Astrocyte (in vitro differentiated cells and primary cell): ENCODE results near the gene TLR2. TPM values are rescaled to one million over a fixed set of nuclear protein-coding genes. Genes with fewer than 3 reads are reported as not detected.

Experiments
- DNase-seq: peaks from one replicate; pipeline ENCODE4 v3.0.0-alpha.2; 2010; ENCODE audit warnings: low read depth
- FAIRE-seq: peaks from 2 replicates; lab custom pipeline; 2011; peaks lifted over from hg19 to GRCh38; lab: Jason Lieb, UNC
- H2AFZ ChIP-seq: 2 replicates; pipeline ENCODE4 v1.6.0; 2012; ENCODE audit warnings: low read depth, low read length, inconsistent platforms
- H3K27ac ChIP-seq: 2 replicates; pipeline ENCODE4 v1.5.1; 2011; ENCODE audit warnings: low read depth, low read length, inconsistent platforms
- H3K27me3 ChIP-seq: 2 replicates; pipeline ENCODE4 v1.6.0; 2011; ENCODE audit warnings: low read length, inconsistent platforms; ENCODE audit not compliant: insufficient read depth
- H3K36me3 ChIP-seq: 2 replicates; pipeline ENCODE4 v1.5.1; 2011; ENCODE audit warnings: low read length, inconsistent platforms; ENCODE audit not compliant: insufficient read depth
- H3K4me1 ChIP-seq: 2 replicates; pipeline ENCODE4 v1.5.1; 2011; ENCODE audit warnings: low read length, inconsistent platforms; ENCODE audit not compliant: insufficient read depth
- H3K4me2 ChIP-seq: 2 replicates; pipeline ENCODE4 v1.6.0; 2012; ENCODE audit warnings: low read length, inconsistent platforms
- H3K4me3 ChIP-seq: 2 replicates; pipeline ENCODE4 v1.5.1; 2011; ENCODE audit warnings: low read depth, mild to moderate bottlenecking, low read length, inconsistent platforms; ENCODE audit not compliant: insufficient read depth
- H3K79me2 ChIP-seq: 2 replicates; pipeline ENCODE4 v1.6.0; 2012; ENCODE audit warnings: mild to moderate bottlenecking, low read length, inconsistent platforms; ENCODE audit not compliant: insufficient read depth
- H3K9ac ChIP-seq: 2 replicates; pipeline ENCODE4 v1.6.0; 2012; ENCODE audit warnings: mild to moderate bottlenecking, low read length, inconsistent platforms
- H3K9me3 ChIP-seq: 2 replicates; pipeline ENCODE4 v1.5.1; 2012; ENCODE audit warnings: low read depth, mild to moderate bottlenecking, low read length, inconsistent platforms; ENCODE audit not compliant: insufficient read depth
- H4K20me1 ChIP-seq: 2 replicates; pipeline ENCODE4 v1.6.0; 2012; ENCODE audit warnings: low read length, inconsistent platforms; ENCODE audit not compliant: insufficient read depth
- H3K27ac Mint-ChIP-seq: one replicate; pipeline ENCODE4 v1.8.0; 2021; ENCODE audit warnings: mild to moderate bottlenecking, mixed read lengths; ENCODE audit not compliant: unreplicated experiment
- H3K27me3 Mint-ChIP-seq: one replicate; pipeline ENCODE4 v1.8.0; 2021; ENCODE audit warnings: low read depth, mixed read lengths; ENCODE audit not compliant: unreplicated experiment
- H3K36me3 Mint-ChIP-seq: one replicate; pipeline ENCODE4 v1.8.0; 2021; ENCODE audit warnings: low read depth, mixed read lengths; ENCODE audit not compliant: unreplicated experiment
- H3K4me1 Mint-ChIP-seq: one replicate; pipeline ENCODE4 v1.8.0; 2021; ENCODE audit warnings: low read depth, mixed read lengths; ENCODE audit not compliant: unreplicated experiment
- H3K4me3 Mint-ChIP-seq: one replicate; pipeline ENCODE4 v1.8.0; 2021; ENCODE audit warnings: mild to moderate bottlenecking, moderate library complexity, mixed read lengths; ENCODE audit not compliant: unreplicated experiment
- H3K9me3 Mint-ChIP-seq: one replicate; pipeline ENCODE4 v1.8.0; 2021; ENCODE audit warnings: mild to moderate bottlenecking, mixed read lengths; ENCODE audit not compliant: unreplicated experiment
- EZH2 ChIP-seq: IDR thresholded peaks from 2 replicates; pipeline ENCODE4 v1.6.1; 2012; ENCODE audit warnings: mild to moderate bottlenecking, low read length, inconsistent platforms; ENCODE audit not compliant: insufficient read depth
- total RNA-seq: library from RNA; stranded (reverse); gene quantifications from 2 replicates; pipeline ENCODE4 v1.2.1, GENCODE V29; 2021
- TF ChIP-seq, protein P1 (sequence below): IDR thresholded peaks from 2 replicates; pipeline ENCODE4 v1.5.1; 2011; ENCODE audit warnings: low read depth, mild to moderate bottlenecking, inconsistent platforms, low read length, moderate library complexity; ENCODE audit not compliant: insufficient read depth

Gene TLR2
- total RNA-seq, 1 donor from 2014 or later: 0.79 TPM

DNA sequence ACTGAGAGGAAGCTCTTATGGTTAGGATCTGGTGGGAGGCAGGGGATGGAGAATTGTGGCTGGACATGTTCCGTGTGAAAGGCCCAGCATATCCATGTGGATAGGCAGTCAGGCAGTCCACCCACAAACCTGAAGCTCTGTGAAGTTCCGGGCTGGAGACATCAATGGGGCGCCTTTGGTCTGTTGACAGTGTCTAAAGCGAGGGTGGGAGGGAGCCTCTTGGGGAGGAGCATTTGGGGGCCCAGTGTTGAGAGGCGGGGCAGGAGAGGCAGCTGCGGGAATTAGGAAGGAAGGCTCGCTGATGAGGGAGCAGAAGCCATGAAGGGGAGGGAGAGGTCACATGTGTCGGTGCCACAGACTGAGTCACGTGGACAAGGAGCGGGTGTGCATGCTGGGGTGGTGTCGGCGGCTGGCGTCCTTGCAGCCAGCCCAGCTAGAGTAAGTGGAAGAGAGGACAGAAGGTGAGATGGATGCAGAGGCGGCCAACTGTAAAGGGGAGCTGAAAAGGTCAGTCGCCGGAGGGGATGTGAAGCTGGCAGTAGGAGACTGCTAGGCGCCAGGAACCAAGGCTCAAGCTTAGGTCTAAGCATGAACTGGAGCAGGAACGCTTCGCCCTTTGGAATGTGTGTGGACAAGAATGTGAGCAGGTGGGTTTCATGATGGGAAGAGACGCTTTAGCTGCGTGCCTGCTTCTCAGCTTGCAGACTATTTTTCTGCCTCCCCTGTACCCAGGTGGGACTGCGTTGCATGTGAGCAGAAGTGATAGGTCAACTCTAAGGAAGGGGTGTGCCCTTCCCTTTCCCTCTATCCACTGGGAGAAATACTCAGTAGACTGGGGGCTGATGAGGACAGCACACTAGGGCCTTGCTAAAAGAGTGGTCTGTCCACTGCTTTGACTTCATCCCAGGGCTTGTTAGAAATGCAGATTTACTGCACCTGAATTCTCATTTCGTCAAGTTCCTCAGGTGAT is 44.0 kb upstream of the TLR2 start:
- H3K36me3 Mint-ChIP-seq: peaks cover 13% of the 10 kb centered on the region
- Histone ChIP-seq H3K4me2 (no peak overlapping the region), H3K79me2 (no peaks in the 10 kb centered on the region), H3K4me1 (no peaks in the 10 kb centered on the region), H2AFZ (no peak overlapping the region), H3K27me3 (no peaks in the 10 kb centered on the region), H4K20me1 (no peaks in the 10 kb centered on the region), H3K4me3 (no peak overlapping the region), H3K36me3 (peaks cover 8% of the 10 kb centered on the region), H3K27ac (no peak overlapping the region), H3K9ac (no peak overlapping the region), H3K9me3 (no peaks in the 10 kb centered on the region)
- FAIRE-seq (no peak), DNase-seq (no peak)
- no peak overlapping the region for H3K4me3 Mint-ChIP-seq
- H3K4me1 Mint-ChIP-seq: peaks cover 2% of the 10 kb centered on the region
- no peaks in the 10 kb centered on the region for H3K9me3 Mint-ChIP-seq
- H3K27ac Mint-ChIP-seq: no peak overlapping the region
- no peaks in the 10 kb centered on the region for H3K27me3 Mint-ChIP-seq
- TF ChIP-seq, protein P1, sequence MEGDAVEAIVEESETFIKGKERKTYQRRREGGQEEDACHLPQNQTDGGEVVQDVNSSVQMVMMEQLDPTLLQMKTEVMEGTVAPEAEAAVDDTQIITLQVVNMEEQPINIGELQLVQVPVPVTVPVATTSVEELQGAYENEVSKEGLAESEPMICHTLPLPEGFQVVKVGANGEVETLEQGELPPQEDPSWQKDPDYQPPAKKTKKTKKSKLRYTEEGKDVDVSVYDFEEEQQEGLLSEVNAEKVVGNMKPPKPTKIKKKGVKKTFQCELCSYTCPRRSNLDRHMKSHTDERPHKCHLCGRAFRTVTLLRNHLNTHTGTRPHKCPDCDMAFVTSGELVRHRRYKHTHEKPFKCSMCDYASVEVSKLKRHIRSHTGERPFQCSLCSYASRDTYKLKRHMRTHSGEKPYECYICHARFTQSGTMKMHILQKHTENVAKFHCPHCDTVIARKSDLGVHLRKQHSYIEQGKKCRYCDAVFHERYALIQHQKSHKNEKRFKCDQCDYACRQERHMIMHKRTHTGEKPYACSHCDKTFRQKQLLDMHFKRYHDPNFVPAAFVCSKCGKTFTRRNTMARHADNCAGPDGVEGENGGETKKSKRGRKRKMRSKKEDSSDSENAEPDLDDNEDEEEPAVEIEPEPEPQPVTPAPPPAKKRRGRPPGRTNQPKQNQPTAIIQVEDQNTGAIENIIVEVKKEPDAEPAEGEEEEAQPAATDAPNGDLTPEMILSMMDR: no peak
- TF ChIP-seq EZH2: no peak

GRCh38 chr4:153641532-153641931 is 42.5 kb upstream of the TLR2 start:
- Histone ChIP-seq H3K27me3 (no peaks in the 10 kb centered on the region), H3K4me3 (no peak overlapping the region), H3K9ac (no peak overlapping the region), H3K79me2 (no peaks in the 10 kb centered on the region), H3K27ac (no peak overlapping the region), H3K36me3 (peaks cover 1% of the 10 kb centered on the region), H3K9me3 (no peaks in the 10 kb centered on the region), H2AFZ (no peak overlapping the region), H4K20me1 (no peaks in the 10 kb centered on the region), H3K4me1 (no peaks in the 10 kb centered on the region), H3K4me2 (no peak overlapping the region)
- FAIRE-seq (no peak), DNase-seq (no peak)
- TF ChIP-seq EZH2: no peak
- TF ChIP-seq, protein P1: no peak
- H3K36me3 Mint-ChIP-seq: peaks cover 7% of the 10 kb centered on the region
- H3K9me3 Mint-ChIP-seq: no peaks in the 10 kb centered on the region
- peaks cover 2% of the 10 kb centered on the region for H3K4me1 Mint-ChIP-seq
- no peaks in the 10 kb centered on the region for H3K27me3 Mint-ChIP-seq
- no peak overlapping the region for H3K27ac Mint-ChIP-seq
- H3K4me3 Mint-ChIP-seq: no peak overlapping the region
